Stimulated activated CD8-positive, alpha-beta memory T cell treated with anti-CD3 and anti-CD28 coated beads, Interleukin-7, amount 100 ng/mL, for 24 hours (primary cell): ENCODE data around the gene PROCR.
"Not testable (repeated sequence)": the region's sequence is repeated elsewhere in the genome, so short reads cannot be mapped to it uniquely, and the experiment has no call there.

Source experiments
- DNase-seq: peaks from one replicate; pipeline ENCODE4 v3.0.0-alpha.2; 2020; ENCODE audit warnings: low read depth

Gene PROCR

DNA sequence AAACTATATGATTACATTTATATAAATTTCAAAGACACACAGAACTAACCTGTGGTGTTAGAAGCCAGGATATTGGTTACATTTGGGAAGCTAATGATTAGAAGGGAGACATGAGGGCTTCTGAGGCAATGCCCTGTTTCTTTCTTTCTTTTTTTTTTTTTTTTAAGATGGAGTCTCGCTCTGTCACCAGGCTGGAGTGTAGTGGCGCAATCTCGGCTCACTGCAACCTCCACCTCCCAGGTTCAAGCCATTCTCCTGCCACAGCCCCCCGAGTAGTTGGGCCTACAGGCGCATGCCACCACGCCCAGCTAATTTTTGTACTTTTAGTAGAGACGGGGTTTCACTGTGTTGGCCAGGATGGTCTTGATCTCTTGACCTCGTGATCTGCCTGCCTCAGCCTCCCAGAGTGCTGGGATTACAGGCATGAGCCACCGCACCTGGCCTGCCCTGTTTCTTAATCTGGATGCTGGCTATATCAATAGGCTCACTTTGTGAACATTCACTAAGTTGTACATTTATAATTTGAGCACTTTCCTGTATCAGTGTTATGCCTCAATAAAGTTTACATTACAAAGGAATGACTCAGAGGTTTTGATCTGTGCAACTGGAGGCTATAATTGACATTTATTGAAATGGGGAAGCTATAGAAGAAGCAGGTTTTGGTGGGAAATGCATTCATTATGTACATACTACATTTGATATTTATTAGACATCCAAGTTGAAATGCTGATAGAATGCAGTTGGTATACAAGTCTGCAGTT is 21.3 kb downstream of the PROCR start:
- DNase-seq = not testable (repeated sequence)

- no peak for DNase-seq
Observed at GRCh38 chr20:35196313-35196712, 24.4 kb downstream of the PROCR start.

DNA sequence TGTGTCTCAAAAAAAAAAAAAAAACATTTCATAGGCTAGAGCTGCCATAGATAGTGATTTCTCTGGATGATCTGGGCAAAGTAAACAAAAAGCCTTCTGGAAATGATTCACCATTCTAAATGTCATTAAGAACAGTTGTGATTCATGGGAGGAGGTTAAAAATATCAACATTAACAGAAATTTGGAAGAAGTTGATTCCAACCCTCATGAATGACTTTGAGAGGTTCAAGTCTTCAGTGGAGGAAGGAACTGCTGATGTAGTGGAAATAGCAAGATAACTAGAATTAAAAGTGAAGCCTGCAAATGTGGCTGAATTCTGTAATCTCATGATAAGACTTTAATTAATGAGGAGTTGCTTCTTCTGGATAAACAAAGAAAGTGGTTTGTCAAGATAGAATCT is 27.9 kb downstream of the PROCR start:
- no peak for DNase-seq

DNA sequence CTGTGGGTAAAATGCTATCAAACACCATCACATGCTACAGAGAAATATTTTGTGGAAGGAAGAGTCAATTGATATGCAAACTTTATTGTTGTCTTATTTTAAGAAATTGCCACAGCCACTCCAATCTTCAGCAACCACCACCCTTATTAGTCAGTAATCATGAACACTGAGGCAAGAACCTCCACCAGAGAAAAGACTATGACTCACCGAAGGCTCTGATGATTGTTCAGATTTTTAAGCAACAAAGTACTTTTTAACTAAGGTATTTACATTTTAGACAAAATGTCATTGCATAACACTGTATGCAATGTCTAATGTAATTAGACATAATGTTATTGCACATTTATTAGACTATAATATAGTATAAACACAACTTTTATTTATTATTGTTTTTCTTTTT is 28.4 kb downstream of the PROCR start:
- no peak for DNase-seq

GRCh38 chr20:35201467-35201866 is 29.6 kb downstream of the PROCR start:
- DNase-seq = not testable (repeated sequence)

DNA sequence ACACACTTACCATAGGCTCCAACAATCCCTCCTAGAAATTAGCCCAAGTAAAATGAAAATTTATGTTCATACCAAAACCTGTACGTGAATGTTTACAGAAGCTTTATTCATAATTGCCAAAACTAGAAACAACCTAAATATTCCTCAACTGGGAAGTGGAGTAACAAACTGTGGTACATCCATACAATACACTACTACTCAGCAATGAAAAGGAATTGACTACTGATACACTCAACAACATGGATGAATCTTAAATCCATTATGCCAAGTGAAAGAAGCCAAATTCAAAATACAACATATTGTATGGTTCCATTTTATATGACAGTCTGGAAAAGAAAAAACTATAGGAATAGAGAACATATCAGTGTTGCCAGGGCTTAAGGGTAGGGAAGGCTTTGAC is 34.9 kb downstream of the PROCR start:
- DNase-seq = no peak

DNA sequence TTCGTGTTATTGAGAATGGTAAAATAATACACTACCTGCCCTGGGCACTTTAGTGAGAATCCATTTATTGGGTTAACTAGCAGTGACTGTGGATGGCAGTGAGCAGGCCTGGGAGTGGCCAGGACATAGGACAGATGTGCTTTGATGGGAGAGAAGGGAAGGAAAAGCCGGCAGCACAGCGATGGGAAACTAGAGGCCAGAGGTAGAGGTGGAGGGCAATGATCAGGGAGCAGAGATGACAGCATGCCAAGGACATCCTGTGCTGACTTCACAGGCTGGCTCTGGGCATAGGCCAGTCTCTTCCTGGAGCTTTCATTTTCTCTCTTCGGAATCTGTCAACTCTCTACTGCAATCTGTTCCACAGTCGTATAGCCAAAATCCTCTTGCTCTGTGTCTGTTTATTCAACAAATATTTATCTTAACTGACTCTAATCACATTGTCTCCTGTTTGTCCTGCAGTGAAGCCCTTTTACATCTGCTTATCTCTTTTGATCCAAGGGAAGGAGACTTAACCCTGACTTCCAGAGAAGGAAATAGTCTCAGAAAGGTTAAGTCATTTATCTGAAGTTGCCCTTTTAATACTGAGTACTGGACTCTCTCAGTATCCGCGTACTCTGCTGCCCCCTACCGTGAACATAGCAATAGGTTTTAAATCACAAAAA is 36.2 kb downstream of the PROCR start:
- peak; percentile 46 for DNase-seq

DNA sequence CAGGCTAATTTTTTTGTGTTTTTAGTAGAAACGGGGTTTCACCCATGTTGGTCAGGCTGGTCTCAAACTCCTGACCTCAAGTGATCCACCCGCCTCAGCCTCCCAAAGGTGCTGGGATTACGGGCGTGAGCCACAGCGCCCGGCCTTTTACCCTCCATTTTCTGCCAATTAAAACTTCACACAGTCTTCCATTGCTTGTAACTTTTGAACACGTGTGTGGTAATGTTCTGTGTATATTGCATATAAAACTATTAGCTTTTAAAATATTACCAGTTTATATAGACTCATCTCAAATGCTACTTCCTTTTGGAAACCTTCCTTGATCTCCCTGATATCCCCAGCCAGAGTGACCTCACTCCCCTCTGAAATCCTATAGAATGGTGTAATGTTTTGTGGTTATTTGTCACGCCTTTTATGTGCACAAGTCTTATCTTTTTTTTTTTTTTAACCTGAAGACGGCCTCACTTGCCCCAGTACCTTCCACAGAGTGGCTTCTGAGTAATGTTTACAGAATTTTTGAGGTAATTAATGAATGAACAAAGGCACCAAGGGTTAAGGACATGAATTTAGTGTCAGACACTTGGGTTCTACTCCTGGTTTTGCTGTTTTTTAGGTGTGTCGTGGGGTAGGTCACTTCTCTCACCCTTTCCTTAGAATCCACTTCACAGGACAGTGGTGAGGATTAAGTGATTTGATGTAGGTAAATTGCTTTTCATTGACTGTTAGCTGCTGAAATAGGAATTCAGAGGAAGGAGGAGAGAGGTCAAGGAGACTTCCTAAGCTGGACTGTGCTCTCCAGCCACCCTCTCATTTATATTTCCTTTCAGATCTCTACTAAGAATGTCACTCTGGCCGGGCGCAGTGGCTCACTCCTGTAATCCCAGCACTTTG is 43.4 kb downstream of the PROCR start:
- DNase-seq = no peak

GRCh38 chr20:35216541-35216940 is 44.7 kb downstream of the PROCR start:
- no peak for DNase-seq

GRCh38 chr20:35223941-35224340 is 52.1 kb downstream of the PROCR start:
- no peak for DNase-seq

DNA sequence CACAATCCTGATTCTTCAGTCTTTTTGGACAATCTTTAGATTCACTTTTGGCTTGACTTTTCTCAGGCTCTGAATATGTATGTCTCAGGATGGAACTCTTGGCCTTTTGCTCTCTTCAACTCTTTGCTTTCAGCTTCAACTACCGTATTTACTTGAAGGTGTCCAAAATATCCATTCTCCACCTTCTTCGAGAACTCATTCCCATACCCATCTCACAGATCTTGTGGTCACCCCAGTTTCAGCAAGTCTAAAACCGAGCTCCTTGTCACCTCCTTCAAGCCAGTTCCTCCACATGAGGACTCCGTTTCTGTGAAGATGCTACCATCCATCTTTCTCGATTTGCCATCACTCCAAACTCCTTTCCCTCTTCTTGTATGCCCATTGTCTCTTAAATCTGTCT is 52.7 kb downstream of the PROCR start:
- DNase-seq = no peak

DNA sequence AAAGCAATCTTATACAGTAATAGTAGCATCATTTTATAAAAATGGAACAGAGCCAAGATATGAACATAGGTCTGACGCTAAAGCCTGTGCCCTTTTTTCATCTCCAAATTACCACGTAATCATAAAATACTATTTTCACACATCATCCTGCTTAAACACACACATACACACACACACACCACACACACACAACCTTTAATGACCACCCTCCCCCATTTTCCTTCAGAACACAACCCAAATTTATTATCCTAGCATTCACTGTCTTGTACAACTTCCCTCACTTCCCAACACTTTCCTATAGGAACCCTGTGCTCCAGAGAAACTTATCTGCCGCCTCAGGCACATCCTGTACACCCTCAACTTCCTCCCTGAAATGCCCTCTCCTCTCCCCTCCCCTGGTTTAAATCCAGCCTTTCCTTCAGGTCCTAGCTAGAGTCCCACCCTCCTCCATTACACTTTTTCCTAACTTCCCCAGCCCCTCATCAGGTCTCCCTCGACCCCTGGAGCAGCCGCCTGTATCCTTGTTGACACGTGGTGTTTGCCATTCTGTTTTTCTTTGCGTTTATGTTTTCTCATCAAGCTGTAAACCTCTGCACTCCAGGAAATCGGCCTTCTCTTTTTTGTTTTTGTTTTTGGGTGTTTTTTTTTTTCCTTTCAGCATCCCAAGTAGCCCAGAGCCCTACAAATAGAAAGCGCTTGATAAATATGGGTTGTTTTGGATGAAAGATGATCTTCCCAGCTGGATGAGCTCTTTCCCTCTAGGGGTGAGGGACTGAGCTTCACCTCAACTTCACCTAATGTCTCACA is 53.6 kb downstream of the PROCR start:
- no peak for DNase-seq

- no peak for DNase-seq
Observed at GRCh38 chr20:35226126-35226883, 54.4 kb downstream of the PROCR start, which contains the start of gene MMP24. Gene MMP24, plus strand, starts transcription at chr20:35226690. Its CDS starts 49 bp downstream, at chr20:35226739.
